Astrocyte of the hippocampus (primary cell): ENCODE results near the gene BICDL1.
"Not testable (repeated sequence)": the region's sequence is repeated elsewhere in the genome, so short reads cannot be mapped to it uniquely, and the experiment has no call there.

ENCODE experiments used
- DNase-seq: peaks from one replicate; pipeline ENCODE4 v3.0.0; 2011; ENCODE audit warnings: low read depth, low spot score

BICDL1 gene

GRCh38 chr12:120000556-120000955, 11.5 kb downstream of the BICDL1 start:
- no peak for DNase-seq

- no peak for DNase-seq
Observed at GRCh38 chr12:120006258-120006975, 17.4 kb downstream of the BICDL1 start.

DNA sequence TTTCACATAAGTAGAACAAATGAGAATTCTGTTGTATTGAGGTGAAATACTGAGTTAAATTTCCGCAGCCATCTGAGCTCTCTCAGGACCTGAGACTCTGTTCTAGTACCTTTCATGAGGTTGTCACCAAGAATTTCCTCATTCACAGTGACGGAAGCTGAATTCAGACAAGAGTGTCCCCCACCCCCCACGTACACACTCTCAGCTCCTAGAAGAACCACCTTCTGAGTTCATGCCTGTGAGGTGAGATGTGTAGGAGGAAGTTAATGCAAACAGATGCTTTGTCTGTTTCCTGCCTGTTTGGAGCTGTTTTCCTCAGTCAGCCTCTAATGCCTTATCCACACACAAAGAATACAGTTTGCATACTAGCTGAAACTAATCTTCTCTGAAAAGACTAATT, 18.2 kb downstream of the BICDL1 start:
- no peak for DNase-seq

DNA sequence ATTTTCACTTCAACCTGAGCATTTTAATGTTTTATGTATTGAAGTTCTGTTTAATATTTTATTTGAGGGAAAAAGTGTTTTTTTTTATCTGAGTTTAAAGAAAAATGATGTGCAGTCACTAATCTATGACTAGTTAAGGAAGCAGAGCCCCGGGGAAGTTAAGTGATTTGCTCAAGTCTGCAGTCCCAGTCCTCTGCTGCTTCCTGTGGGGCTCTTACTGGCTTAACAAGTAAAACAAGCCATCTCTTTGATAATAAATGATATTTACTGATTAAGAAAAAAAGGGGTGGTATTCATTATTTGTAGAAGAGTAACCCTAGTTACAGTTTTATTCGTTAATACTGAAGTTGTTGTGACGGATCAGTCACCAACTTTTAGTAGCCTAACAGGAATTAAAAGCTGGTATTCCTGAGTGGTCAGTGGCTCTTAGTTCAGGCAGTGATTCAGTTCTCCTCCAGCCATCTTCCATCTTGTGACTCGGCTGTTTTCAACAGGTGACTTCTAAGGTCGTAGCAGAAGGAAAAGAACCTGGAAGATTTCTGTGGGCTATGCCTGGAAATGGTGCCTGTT, 21.7 kb downstream of the BICDL1 start:
- no peak for DNase-seq

- peak; percentile 17 for DNase-seq
Observed at GRCh38 chr12:120012067-120012621, 23.1 kb downstream of the BICDL1 start.

DNA sequence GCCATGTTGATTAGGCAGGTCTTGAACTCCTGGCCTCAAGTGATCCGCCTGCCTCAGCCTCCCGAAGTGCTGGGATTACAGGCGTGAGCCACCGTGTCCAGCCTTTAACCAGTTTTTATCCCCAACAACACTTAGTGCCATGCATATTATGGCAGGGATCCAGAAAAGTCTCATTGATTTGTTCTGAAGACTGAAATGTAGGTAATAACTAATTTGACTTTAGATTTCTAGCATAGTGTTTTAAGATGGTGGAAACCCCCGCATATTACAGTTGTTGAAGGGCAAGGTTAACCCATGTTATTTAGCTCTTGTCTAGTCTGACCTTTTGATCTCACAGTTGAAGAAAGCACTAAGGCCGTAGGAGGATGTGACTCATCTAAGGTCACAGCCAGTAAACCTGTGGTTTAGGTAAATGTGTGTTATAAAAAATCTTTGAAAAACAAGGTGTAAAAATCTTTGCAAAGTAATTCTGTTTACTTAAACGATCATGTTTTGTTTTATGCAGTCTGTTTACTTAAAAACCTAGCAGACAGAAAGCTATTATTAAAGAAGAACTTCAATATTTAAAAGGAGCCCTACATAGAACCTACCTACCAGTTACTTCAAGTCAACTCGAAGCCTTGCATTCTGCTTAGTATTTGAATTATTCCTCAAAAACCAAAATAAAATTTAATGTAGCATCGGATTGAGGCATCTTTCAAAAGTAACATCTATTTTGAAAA, 24.8 kb downstream of the BICDL1 start:
- DNase-seq = no peak

GRCh38 chr12:120014381-120014735, 25.3 kb downstream of the BICDL1 start:
- not testable (repeated sequence) for DNase-seq

- no peak for DNase-seq
Observed at GRCh38 chr12:120015313-120015712, 26.3 kb downstream of the BICDL1 start.

- DNase-seq = not testable (repeated sequence)
Observed at GRCh38 chr12:120016199-120016598, 27.2 kb downstream of the BICDL1 start.

DNA sequence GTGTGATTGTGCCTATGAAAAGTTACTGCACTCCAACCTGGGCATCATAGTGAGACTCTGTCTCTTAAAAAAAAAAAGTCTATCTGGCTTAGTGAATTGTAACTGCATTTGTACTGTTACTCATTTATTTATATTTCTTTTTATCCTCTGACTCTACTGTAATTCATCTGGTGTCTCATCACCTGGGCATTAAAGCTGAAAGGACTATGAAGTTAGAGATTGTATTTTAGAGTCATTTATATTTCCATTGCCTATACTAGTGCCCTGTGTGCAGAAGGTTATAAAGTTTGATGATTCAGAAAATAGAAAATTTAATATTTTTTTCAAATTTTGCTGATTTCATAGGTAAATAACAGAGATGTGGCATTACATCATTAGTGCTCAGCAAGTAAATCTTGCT, 30.2 kb downstream of the BICDL1 start:
- DNase-seq = no peak

DNA sequence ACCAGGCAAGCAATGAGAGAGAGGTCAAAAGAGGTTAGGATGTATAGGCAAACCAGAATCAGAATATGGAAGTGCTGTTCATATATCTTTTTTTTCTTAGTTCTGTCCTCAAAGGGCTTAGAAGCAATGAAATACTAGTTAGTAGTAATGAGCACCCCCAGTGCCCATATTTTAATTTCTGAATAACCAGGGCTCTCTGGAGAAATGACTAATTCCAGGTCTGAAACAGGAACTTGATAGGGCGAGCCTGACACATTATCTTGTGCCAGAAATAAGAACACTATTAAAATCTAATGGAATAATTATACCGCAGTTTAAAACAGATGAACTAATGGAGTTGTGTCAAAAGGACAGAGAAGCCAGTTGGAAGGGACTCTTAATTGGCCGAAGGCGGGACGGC, 30.9 kb downstream of the BICDL1 start:
- DNase-seq = no peak

DNA sequence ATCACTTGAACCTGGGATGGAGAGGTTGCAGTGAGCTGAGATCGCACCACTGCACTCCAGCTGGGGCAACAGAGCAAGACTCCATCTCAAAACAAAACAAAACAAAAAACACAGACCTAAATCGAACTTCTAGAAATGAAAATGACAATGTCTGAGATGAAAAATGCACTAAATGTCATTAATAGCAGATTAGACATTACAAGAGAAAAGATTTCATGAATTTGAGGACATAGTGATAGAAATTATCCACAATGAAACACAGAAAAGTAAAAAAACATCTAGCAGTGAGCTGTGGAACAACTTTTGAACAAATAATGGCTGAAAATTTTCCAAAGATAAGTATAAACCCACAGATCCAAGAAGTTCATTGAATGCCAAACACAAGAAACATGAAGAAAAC, 35.2 kb downstream of the BICDL1 start:
- no peak for DNase-seq

GRCh38 chr12:120025640-120026039, 36.6 kb downstream of the BICDL1 start:
- no peak for DNase-seq

- no peak for DNase-seq
Observed at GRCh38 chr12:120032242-120032641, 43.2 kb downstream of the BICDL1 start.

DNA sequence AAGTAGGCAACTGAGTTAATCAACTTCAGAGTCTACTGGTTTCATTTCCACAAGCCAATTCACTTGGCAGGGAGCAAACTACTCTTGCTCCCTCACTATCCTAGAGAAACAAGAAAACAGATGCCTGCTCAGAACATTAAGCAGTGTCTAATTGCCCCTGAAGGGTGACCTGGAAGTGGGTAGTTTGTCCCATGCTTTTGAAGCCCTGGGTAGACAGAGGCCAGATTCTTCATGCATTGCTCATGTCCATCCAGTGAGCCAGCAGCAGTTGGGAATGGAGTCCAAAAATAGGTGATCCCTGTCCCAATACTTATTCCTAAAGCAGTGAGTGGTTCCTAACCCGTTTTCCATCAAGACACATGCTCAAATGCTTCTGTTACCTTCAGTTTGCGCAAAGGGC, 48.8 kb downstream of the BICDL1 start:
- DNase-seq = no peak

GRCh38 chr12:120039711-120040110, 50.7 kb downstream of the BICDL1 start:
- DNase-seq = no peak

GRCh38 chr12:120041386-120042231, 52.6 kb downstream of the BICDL1 start:
- peak; percentile 9 for DNase-seq

- DNase-seq = not testable (repeated sequence)
Observed at GRCh38 chr12:120045367-120045766, 56.3 kb downstream of the BICDL1 start.

DNA sequence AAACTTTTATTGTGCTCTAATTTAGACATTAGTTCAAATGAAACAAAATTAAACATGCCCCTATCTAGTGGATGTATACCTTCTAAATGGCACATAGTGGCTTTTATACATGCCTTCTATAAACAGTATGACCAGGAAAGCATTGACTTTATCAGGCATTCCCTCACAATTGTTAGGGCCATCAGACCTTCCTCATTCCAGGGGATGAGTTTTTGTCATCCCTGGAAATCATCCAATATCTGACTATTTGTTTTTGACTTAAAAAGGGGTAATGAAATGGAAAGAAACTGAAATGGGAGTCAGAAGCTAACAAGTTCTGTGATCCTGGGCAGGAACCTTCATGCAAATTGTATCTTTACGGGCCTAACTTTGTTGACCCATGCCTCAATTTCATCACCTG, 58.0 kb downstream of the BICDL1 start:
- no peak for DNase-seq

DNA sequence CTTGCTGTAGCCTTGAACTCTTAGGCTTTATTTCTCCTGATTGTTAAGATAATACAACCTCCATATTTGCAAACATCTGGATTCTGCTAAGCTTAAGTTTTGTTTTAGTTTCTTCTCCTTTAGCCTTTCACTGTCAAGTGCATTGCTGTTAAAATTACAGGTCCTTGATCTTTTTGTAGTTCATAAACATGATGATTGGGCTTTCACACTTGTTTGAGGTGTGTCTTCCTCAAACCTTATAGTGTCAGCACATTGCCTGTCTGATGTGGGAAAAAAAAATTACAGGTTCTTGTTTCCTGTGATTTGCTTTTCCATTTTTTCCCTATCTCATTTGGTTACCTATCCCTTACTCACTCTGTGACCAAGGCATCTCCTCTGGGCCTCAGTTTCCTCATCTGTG, 59.2 kb downstream of the BICDL1 start:
- no peak for DNase-seq

DNA sequence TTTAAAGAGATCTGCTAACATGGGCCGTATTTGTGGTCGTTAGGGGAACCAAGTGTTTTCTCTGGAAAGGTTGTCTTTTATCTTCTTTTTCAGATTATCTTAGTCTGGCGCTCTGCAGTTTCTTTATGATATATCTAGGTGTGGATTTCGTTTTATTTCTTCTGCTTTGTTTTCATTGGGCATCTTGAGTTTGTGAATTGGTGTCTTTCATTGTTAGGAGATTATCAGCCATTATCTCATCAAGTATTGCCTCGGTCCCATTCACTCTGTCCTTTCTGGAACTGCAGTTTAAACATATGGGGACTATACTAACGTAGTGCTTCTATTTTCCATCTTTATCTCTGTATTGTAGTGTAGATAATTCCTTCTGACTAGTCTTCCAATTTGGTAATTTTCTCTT, 60.4 kb downstream of the BICDL1 start:
- no peak for DNase-seq

GRCh38 chr12:120051535-120051934, 62.5 kb downstream of the BICDL1 start:
- DNase-seq = no peak
